ENCODE results near the gene C19orf73. TPM values are rescaled to one million over a fixed set of nuclear protein-coding genes. Genes with fewer than 3 reads are reported as not detected.

The C19orf73 gene
- total and polyA plus RNA-seq, 2 experiments from 2014 or later: 0.86 to 1.0 TPM

- no peak overlapping the region for H3K9ac ChIP-seq
- no peaks in the 10 kb centered on the region for H3K9me2 ChIP-seq (ENCODE audit: insufficient read depth)
- no peak overlapping the region for H3K27ac ChIP-seq
- H3K4me1 ChIP-seq (ENCODE audit: insufficient read depth): 0 out of 2 replicates have a peak, but pooled peaks cover under 1% of the 10 kb centered on the region
- in situ Hi-C loops (cut with MboI): loop anchor here (10.0 kb wide), 1 partner anchor 112 kb away; no protein-coding TSS in a partner anchor
- H2AFZ ChIP-seq: no peak overlapping the region
- peaks cover 55% of the 10 kb centered on the region for H3K36me3 ChIP-seq (ENCODE audit: low read depth)
- 90 to 95% methylated on average over 6 of the region's 6 CpGs for WGBS, 2 experiments (ENCODE audit: low coverage in 1 of 2, low lambda C conversion rate in 2 of 2, missing lambda C conversion rate in 2 of 2)
- H3F3A ChIP-seq (ENCODE audit: insufficient read depth): peaks cover 41% of the 10 kb centered on the region
- no peak overlapping the region for H3K4me2 ChIP-seq (ENCODE audit: unreplicated experiment)
- H4K20me1 ChIP-seq (ENCODE audit: insufficient read depth): peaks cover 5% of the 10 kb centered on the region; the same call in 1 of the 2 replicates
- H3K27me3 ChIP-seq (replicated peaks; ENCODE audit: insufficient read depth): no peaks in the 10 kb centered on the region
- TF ChIP-seq EZH2 (IDR thresholded peaks at IDR 0.05; ENCODE audit: insufficient read depth, poor library complexity, severe bottlenecking): no peak
- no peak for TF ChIP-seq EZH2phosphoT487 (IDR thresholded peaks at IDR 0.05; ENCODE audit: insufficient read depth, low read depth)
- no peak for DNase-seq
- no peaks in the 10 kb centered on the region for H3K9me3 ChIP-seq (ENCODE audit: low read depth)
- no peak overlapping the region for H3K4me3 ChIP-seq
- H3K79me2 ChIP-seq (ENCODE audit: insufficient read depth): peaks cover 100% of the 10 kb centered on the region
Observed at GRCh38 chr19:49092686-49093085, 26.3 kb downstream of the C19orf73 start.

- WGBS, 2 experiments (ENCODE audit: low coverage in 1 of 2, low lambda C conversion rate in 2 of 2, missing lambda C conversion rate in 2 of 2): 89 to 90% methylated on average over 17 of the region's 17 CpGs
- Histone ChIP-seq H3K9me3 (ENCODE audit: low read depth) (no peaks in the 10 kb centered on the region), H2AFZ (no peak overlapping the region), H3K36me3 (ENCODE audit: low read depth) (peaks cover 54% of the 10 kb centered on the region), H3K9me2 (ENCODE audit: insufficient read depth) (no peaks in the 10 kb centered on the region), H3K79me2 (ENCODE audit: insufficient read depth) (peaks cover 100% of the 10 kb centered on the region), H3K4me2 (ENCODE audit: unreplicated experiment) (no peak overlapping the region), H3F3A (ENCODE audit: insufficient read depth) (peaks cover 30% of the 10 kb centered on the region), H3K4me3 (no peak overlapping the region), H3K4me1 (ENCODE audit: insufficient read depth) (peaks cover 12% of the 10 kb centered on the region), H3K27ac (no peak overlapping the region), H3K27me3 (replicated peaks; ENCODE audit: insufficient read depth) (no peaks in the 10 kb centered on the region), H3K9ac (no peak overlapping the region), H4K20me1 (ENCODE audit: insufficient read depth) (peaks cover 17% of the 10 kb centered on the region)
- in situ Hi-C loops (cut with MboI): loop anchor here (10.0 kb wide), 1 partner anchor 113 kb away; no protein-coding TSS in a partner anchor
- no peak for DNase-seq
- TF ChIP-seq EZH2phosphoT487 (IDR thresholded peaks at IDR 0.05; ENCODE audit: insufficient read depth, low read depth) (no peak), EZH2 (IDR thresholded peaks at IDR 0.05; ENCODE audit: insufficient read depth, poor library complexity, severe bottlenecking) (no peak)
Observed at GRCh38 chr19:49091391-49092038, 27.4 kb downstream of the C19orf73 start.

- Histone ChIP-seq H3F3A (ENCODE audit: insufficient read depth) (no peaks in the 10 kb centered on the region), H3K27ac (peak overlapping the region; percentile 73), H3K4me3 (peak overlapping the region; percentile 90), H3K4me1 (ENCODE audit: insufficient read depth) (peaks cover 13% of the 10 kb centered on the region), H2AFZ (no peak overlapping the region), H3K4me2 (ENCODE audit: unreplicated experiment) (peak overlapping the region; percentile 80), H3K9me3 (ENCODE audit: low read depth) (no peaks in the 10 kb centered on the region), H3K9me2 (ENCODE audit: insufficient read depth) (no peaks in the 10 kb centered on the region), H3K36me3 (ENCODE audit: low read depth) (peaks cover 17% of the 10 kb centered on the region), H4K20me1 (ENCODE audit: insufficient read depth) (peaks cover 20% of the 10 kb centered on the region), H3K79me2 (ENCODE audit: insufficient read depth) (peaks cover 60% of the 10 kb centered on the region), H3K27me3 (replicated peaks; ENCODE audit: insufficient read depth) (no peaks in the 10 kb centered on the region), H3K9ac (peak overlapping the region; percentile 89)
- DNase-seq: no peak
- in situ Hi-C loops (cut with MboI): no loop called here
- TF ChIP-seq EZH2 (IDR thresholded peaks at IDR 0.05; ENCODE audit: insufficient read depth, poor library complexity, severe bottlenecking): no peak
- no peak for TF ChIP-seq EZH2phosphoT487 (IDR thresholded peaks at IDR 0.05; ENCODE audit: insufficient read depth, low read depth)
- 22 to 23% methylated on average over 11 of the region's 11 CpGs for WGBS, 2 experiments (ENCODE audit: low coverage in 1 of 2, low lambda C conversion rate in 2 of 2, missing lambda C conversion rate in 2 of 2)
Observed at GRCh38 chr19:49086296-49086695, 32.6 kb downstream of the C19orf73 start.

- Histone ChIP-seq H3K36me3 (ENCODE audit: low read depth) (peaks cover 13% of the 10 kb centered on the region), H2AFZ (peak overlapping the region; percentile 57), H3K4me3 (peak overlapping the region; percentile 90), H3K9me3 (ENCODE audit: low read depth) (no peaks in the 10 kb centered on the region), H3K27me3 (replicated peaks; ENCODE audit: insufficient read depth) (no peaks in the 10 kb centered on the region), H3K79me2 (ENCODE audit: insufficient read depth) (peaks cover 56% of the 10 kb centered on the region), H3K4me1 (ENCODE audit: insufficient read depth) (peaks cover 13% of the 10 kb centered on the region), H3K9me2 (ENCODE audit: insufficient read depth) (no peaks in the 10 kb centered on the region), H4K20me1 (ENCODE audit: insufficient read depth) (peaks cover 20% of the 10 kb centered on the region), H3F3A (ENCODE audit: insufficient read depth) (no peaks in the 10 kb centered on the region), H3K4me2 (ENCODE audit: unreplicated experiment) (peak overlapping the region; percentile 80), H3K27ac (peak overlapping the region; percentile 73), H3K9ac (peak overlapping the region; percentile 89)
- WGBS, 2 experiments (ENCODE audit: low coverage in 1 of 2, low lambda C conversion rate in 2 of 2, missing lambda C conversion rate in 2 of 2): 1 to 2% methylated on average over 14 of the region's 14 CpGs
- in situ Hi-C loops (cut with MboI): no loop called here
- DNase-seq: peak; percentile 36
- TF ChIP-seq EZH2phosphoT487 (IDR thresholded peaks at IDR 0.05; ENCODE audit: insufficient read depth, low read depth): no peak
- no peak for TF ChIP-seq EZH2 (IDR thresholded peaks at IDR 0.05; ENCODE audit: insufficient read depth, poor library complexity, severe bottlenecking)
Observed at GRCh38 chr19:49085868-49086232, 33.1 kb downstream of the C19orf73 start.
